Muscle of leg (tissue), 16 donors: ENCODE measurements around the gene CARHSP1. TPM values are rescaled to one million over a fixed set of nuclear protein-coding genes. Genes with fewer than 3 reads are reported as not detected.
A peak's percentile ranks its signal among the peaks of the same experiment; 100 is the strongest.
"Not testable (repeated sequence)": the region's sequence is repeated elsewhere in the genome, so short reads cannot be mapped to it uniquely, and the experiment has no call there.

Experiments
- DNase-seq: peaks from one replicate; pipeline ENCODE4 v3.0.0; 2013
- H3K27ac ChIP-seq: one replicate; pipeline ENCODE4 v1.5.1; 2013; ENCODE audit warnings: mild to moderate bottlenecking, low read length, control low read depth
- H3K27me3 ChIP-seq: one replicate; pipeline ENCODE4 v1.6.1; 2013; ENCODE audit warnings: low read length; ENCODE audit not compliant: control insufficient read depth, insufficient read depth
- H3K36me3 ChIP-seq: one replicate; pipeline ENCODE4 v1.6.1; 2013; ENCODE audit warnings: low read length; ENCODE audit not compliant: control insufficient read depth, insufficient read depth
- H3K4me1 ChIP-seq: one replicate; pipeline ENCODE4 v1.6.1; 2013; ENCODE audit warnings: low read length; ENCODE audit not compliant: control insufficient read depth, insufficient read depth
- H3K4me3 ChIP-seq: one replicate; pipeline ENCODE4 v1.5.1; 2013; ENCODE audit warnings: low read length, control low read depth
- H3K9me3 ChIP-seq: replicated peaks from 2 replicates; pipeline ENCODE4 v1.6.1; 2013; ENCODE audit warnings: low read depth, low read length; ENCODE audit not compliant: control insufficient read depth
- WGBS: methylation state at CpG from one replicate; pipeline ENCODE4 v1.1.5; 2013; ENCODE audit warnings: missing lambda C conversion rate; ENCODE audit not compliant: insufficient coverage; 5-methylcytosine and 5-hydroxymethylcytosine counted together
- long read RNA-seq, 11 donors: transcript quantifications; one replicate each; lab custom pipeline, GENCODE V29; 2026
- polyA plus RNA-seq, 8 donors: library from polyadenylated mRNA; unstranded; fragments of 120-200 nt; gene quantifications; one replicate each; pipeline versions ENCODE4 v1.2.1 to v1.2.3, GENCODE V29; 2013; ENCODE audit warnings: inconsistent platforms in 1 of 8, low replicate concordance in 1 of 8; ENCODE audit not compliant: insufficient read length in 8 of 8, insufficient read depth in 1 of 8
- total RNA-seq: library from RNA; stranded (reverse); fragments of 120-200 nt; gene quantifications from one replicate; pipeline ENCODE4 v1.2.4, GENCODE V29; 2013

Gene CARHSP1
- total RNA-seq = 144 TPM
- polyA plus RNA-seq = 100 to 1,000 TPM; 100 to 151 (median 134) TPM
- long read RNA-seq, donor 1, transcript CARHSP1-202 (4 exons, 3,026 nt) = minor isoform, 8 of 37 reads
- long read RNA-seq, donor 1, transcript CARHSP1-201 (4 exons, 746 nt) = major isoform, 21 of 37 reads
- long read RNA-seq, donor 1, partial matches to known transcripts = 7 of 37 reads
- long read RNA-seq, donor 1, other reads (novel, unspliced or antisense) = 0 of 37 reads
- long read RNA-seq, donor 2, transcript CARHSP1-201 (4 exons, 746 nt) = major isoform, 5 of 16 reads
- long read RNA-seq, donor 2, partial matches to known transcripts = 9 of 16 reads
- long read RNA-seq, donor 2, other reads (novel, unspliced or antisense) = 0 of 16 reads
- long read RNA-seq, donor 3, transcript CARHSP1-201 (4 exons, 746 nt) = major isoform, 79 of 115 reads
- long read RNA-seq, donor 3, transcript CARHSP1-202 (4 exons, 3,026 nt) = minor isoform, 5 of 115 reads
- long read RNA-seq, donor 3, partial matches to known transcripts = 10 of 115 reads
- long read RNA-seq, donor 3, other reads (novel, unspliced or antisense) = 13 of 115 reads
- long read RNA-seq, donor 4, transcript CARHSP1-201 (4 exons, 746 nt) = major isoform, 34 of 100 reads
- long read RNA-seq, donor 4, partial matches to known transcripts = 59 of 100 reads
- long read RNA-seq, donor 4, other reads (novel, unspliced or antisense) = 0 of 100 reads
- long read RNA-seq, donor 5, transcript CARHSP1-201 (4 exons, 746 nt) = major isoform, 58 of 96 reads
- long read RNA-seq, donor 5, transcript CARHSP1-202 (4 exons, 3,026 nt) = minor isoform, 8 of 96 reads
- long read RNA-seq, donor 5, partial matches to known transcripts = 25 of 96 reads
- long read RNA-seq, donor 5, other reads (novel, unspliced or antisense) = 0 of 96 reads
- long read RNA-seq, donor 6, transcript CARHSP1-202 (4 exons, 3,026 nt) = minor isoform, 13 of 187 reads
- long read RNA-seq, donor 6, transcript CARHSP1-201 (4 exons, 746 nt) = major isoform, 121 of 187 reads
- long read RNA-seq, donor 6, transcript CARHSP1-205 (3 exons, 843 nt) = minor isoform, 7 of 187 reads
- long read RNA-seq, donor 6, partial matches to known transcripts = 44 of 187 reads
- long read RNA-seq, donor 6, other reads (novel, unspliced or antisense) = 0 of 187 reads
- long read RNA-seq, donor 7, transcript CARHSP1-201 (4 exons, 746 nt) = major isoform, 66 of 123 reads
- long read RNA-seq, donor 7, transcript CARHSP1-202 (4 exons, 3,026 nt) = minor isoform, 11 of 123 reads
- long read RNA-seq, donor 7, partial matches to known transcripts = 40 of 123 reads
- long read RNA-seq, donor 7, other reads (novel, unspliced or antisense) = 0 of 123 reads
- long read RNA-seq, donor 8, transcript CARHSP1-201 (4 exons, 746 nt) = major isoform, 56 of 106 reads
- long read RNA-seq, donor 8, transcript CARHSP1-202 (4 exons, 3,026 nt) = minor isoform, 6 of 106 reads
- long read RNA-seq, donor 8, partial matches to known transcripts = 39 of 106 reads
- long read RNA-seq, donor 8, other reads (novel, unspliced or antisense) = 0 of 106 reads
- long read RNA-seq, donor 9, transcript CARHSP1-201 (4 exons, 746 nt) = major isoform, 41 of 95 reads
- long read RNA-seq, donor 9, partial matches to known transcripts = 45 of 95 reads
- long read RNA-seq, donor 9, other reads (novel, unspliced or antisense) = 0 of 95 reads
- long read RNA-seq, donor 10, transcript CARHSP1-201 (4 exons, 746 nt) = major isoform, 55 of 105 reads
- long read RNA-seq, donor 10, transcript CARHSP1-202 (4 exons, 3,026 nt) = minor isoform, 5 of 105 reads
- long read RNA-seq, donor 10, partial matches to known transcripts = 41 of 105 reads
- long read RNA-seq, donor 10, other reads (novel, unspliced or antisense) = 0 of 105 reads
- long read RNA-seq, donor 11, transcript CARHSP1-201 (4 exons, 746 nt) = major isoform, 57 of 81 reads
- long read RNA-seq, donor 11, partial matches to known transcripts = 19 of 81 reads
- long read RNA-seq, donor 11, other reads (novel, unspliced or antisense) = 0 of 81 reads

- Histone ChIP-seq H3K27ac (peak within 1 kb of the TSS; percentile 96), H3K36me3 (peaks cover 2% of the 10 kb centered on the region), H3K4me1 (peaks cover 47% of the 10 kb centered on the region), H3K4me3 (peak within 1 kb of the TSS; percentile 82), H3K9me3 (no peaks in the 10 kb centered on the region), H3K27me3 (no peaks in the 10 kb centered on the region)
- peak; percentile 97 for DNase-seq
- under 1% methylated on average over 74 of the region's 83 CpGs for WGBS
Observed at GRCh38 chr16:8868416-8869211, at the start of gene CARHSP1. Gene CARHSP1, minus strand, starts transcription at chr16:8869006. Its CDS starts 9,678 bp downstream, at chr16:8859328.

- peaks cover 58% of the 10 kb centered on the region for H3K36me3 ChIP-seq
- WGBS = 95% methylated on average over 8 of the region's 10 CpGs
- DNase-seq, H3K4me1 ChIP-seq, H3K9me3 ChIP-seq, H3K4me3 ChIP-seq, H3K27me3 ChIP-seq, H3K27ac ChIP-seq: not testable (repeated sequence)
Observed at GRCh38 chr16:8917336-8917735, 48.5 kb upstream of the CARHSP1 start.

- DNase-seq = no peak
- no peaks in the 10 kb centered on the region for H3K9me3 ChIP-seq
- no CpG with 5 or more reads among the region's 5 CpGs for WGBS
- H3K36me3 ChIP-seq = peaks cover 57% of the 10 kb centered on the region
- no peaks in the 10 kb centered on the region for H3K4me1 ChIP-seq
- no peaks in the 10 kb centered on the region for H3K27me3 ChIP-seq
- no peak overlapping the region for H3K4me3 ChIP-seq
- no peak overlapping the region for H3K27ac ChIP-seq
Observed at GRCh38 chr16:8916541-8917225, 47.9 kb upstream of the CARHSP1 start.

GRCh38 chr16:8915722-8916301 lies 47.0 kb upstream of the CARHSP1 start:
- Histone ChIP-seq H3K27me3 (no peaks in the 10 kb centered on the region), H3K9me3 (no peaks in the 10 kb centered on the region), H3K4me3 (no peak overlapping the region), H3K27ac (no peak overlapping the region), H3K36me3 (peaks cover 61% of the 10 kb centered on the region), H3K4me1 (no peaks in the 10 kb centered on the region)
- DNase-seq = no peak
- 90% methylated on average over 3 of the region's 7 CpGs for WGBS

GRCh38 chr16:8914098-8914497 lies 45.3 kb upstream of the CARHSP1 start:
- Histone ChIP-seq H3K36me3 (peaks cover 61% of the 10 kb centered on the region), H3K27ac (no peak overlapping the region), H3K27me3 (no peaks in the 10 kb centered on the region), H3K9me3 (no peaks in the 10 kb centered on the region), H3K4me1 (no peaks in the 10 kb centered on the region), H3K4me3 (no peak overlapping the region)
- WGBS = 92% methylated on average over 2 of the region's 3 CpGs
- DNase-seq = no peak

GRCh38 chr16:8912793-8913192 lies 44.0 kb upstream of the CARHSP1 start:
- Histone ChIP-seq H3K36me3 (peaks cover 57% of the 10 kb centered on the region), H3K4me3 (no peak overlapping the region), H3K27ac (no peak overlapping the region), H3K9me3 (no peaks in the 10 kb centered on the region), H3K27me3 (no peaks in the 10 kb centered on the region), H3K4me1 (no peaks in the 10 kb centered on the region)
- 88% methylated on average over 3 of the region's 4 CpGs for WGBS
- DNase-seq = no peak

- DNase-seq = no peak
- H3K4me3 ChIP-seq = no peak overlapping the region
Observed at GRCh38 chr16:8910811-8911210, 42.0 kb upstream of the CARHSP1 start.

More at GRCh38 chr16:8910811-8911210, 42.0 kb upstream of the CARHSP1 start:
- Histone ChIP-seq H3K27ac (no peak overlapping the region), H3K27me3 (no peaks in the 10 kb centered on the region), H3K36me3 (peaks cover 64% of the 10 kb centered on the region), H3K9me3 (no peaks in the 10 kb centered on the region), H3K4me1 (no peaks in the 10 kb centered on the region)
- 100% methylated on average over 1 of the region's 1 CpG for WGBS
